Kidney (tissue), 14 donors: Measurements from ENCODE around the gene TMEM80. TPM values are rescaled to one million over a fixed set of nuclear protein-coding genes. Genes with fewer than 3 reads are reported as not detected.

ENCODE experiments used
- DNase-seq, 5 donors: peaks; one replicate each; pipeline ENCODE4 v3.0.0-alpha.2; 2013 to 2020
- FAIRE-seq: peaks from 2 replicates; lab custom pipeline; 2012; peaks lifted over from hg19 to GRCh38; lab: Jason Lieb, UNC
- H3K27ac ChIP-seq, 2 donors: one replicate each; pipeline ENCODE4 v1.7.0; 2013; ENCODE audit warnings: low read depth in 2 of 2, low read length in 2 of 2, inconsistent platforms in 1 of 2
- H3K27me3 ChIP-seq: one replicate; pipeline ENCODE4 v1.7.1; 2013; ENCODE audit warnings: low read length, inconsistent platforms; ENCODE audit not compliant: control insufficient read depth, insufficient read depth
- H3K36me3 ChIP-seq, 3 donors: one replicate each; pipeline versions ENCODE4 v1.7.0 to v1.7.1; 2013; ENCODE audit warnings: low read length in 3 of 3, control low read depth in 1 of 3, inconsistent platforms in 1 of 3; ENCODE audit not compliant: insufficient read depth in 3 of 3, control insufficient read depth in 2 of 3
- H3K4me1 ChIP-seq, 3 donors: one replicate each; pipeline versions ENCODE4 v1.7.0 to v1.7.1; 2013; ENCODE audit warnings: low read length in 3 of 3, inconsistent platforms in 1 of 3, low read depth in 1 of 3; ENCODE audit not compliant: control insufficient read depth in 2 of 3, insufficient read depth in 2 of 3
- H3K4me3 ChIP-seq, 3 donors: one replicate each; pipeline versions ENCODE4 v1.7.0 to v1.8.1; 2013; ENCODE audit warnings: low read length in 3 of 3, control low read depth in 1 of 3, inconsistent platforms in 1 of 3
- H3K9ac ChIP-seq, 3 donors: one replicate each; pipeline versions ENCODE4 v1.7.0 to v1.7.1; 2013; ENCODE audit warnings: low read length in 3 of 3, control low read depth in 1 of 3, inconsistent platforms in 1 of 3
- H3K9me3 ChIP-seq, 3 donors: one replicate each; pipeline versions ENCODE4 v1.7.0 to v1.7.1; 2013; ENCODE audit warnings: low read length in 3 of 3, control low read depth in 1 of 3, inconsistent platforms in 1 of 3; ENCODE audit not compliant: control insufficient read depth in 2 of 3, insufficient read depth in 1 of 3
- intact Hi-C: fragments of 100-400 bp; cut with DNase I; formaldehyde crosslinking; loops from one replicate; pipeline ENCODE4 v1.11.1; 2022
- polyA plus RNA-seq: library from polyadenylated mRNA; stranded (reverse); fragments of 350-450 nt; fragmentation: Illumina TruSeq; extraction: RNeasy Lipid Tissue Mini Kit (QIAGEN cat#74804); gene quantifications from one replicate; pipeline ENCODE4 v1.2.3, GENCODE V29; 2014; ENCODE audit warnings: low read depth, low replicate concordance; ENCODE audit not compliant: insufficient read depth
- total RNA-seq: library from RNA; stranded (reverse); fragmentation: NEBNext Ultra II Directional; extraction: Animal tissue kit (Norgen Biotek cat#: 25700); gene quantifications from one replicate; pipeline ENCODE4 v1.2.1, GENCODE V29; 2021
- TF ChIP-seq, protein P1 (sequence below): IDR thresholded peaks from 3 replicates; pipeline ENCODE4 v1.5.1; 2012; ENCODE audit warnings: mild to moderate bottlenecking, moderate library complexity, borderline replicate concordance; ENCODE audit not compliant: insufficient read depth; ENCODE audit errors: extremely low read depth
- donor health status: control.
- donor health status: control.
- donor health status: control.
- donor health status: control.
- donor health status: control.
- donor health status: DM: yes; HTN: yes; CAD: no.
- donor health status: Normal renal cell carcinoma (clear cell type).

The TMEM80 gene
- total and polyA plus RNA-seq, 2 donors from 2014 or later: 36.2 to 38.6 TPM

- DNase-seq (no peak), FAIRE-seq (no peak)
- intact Hi-C loops: no loop called here
- TF ChIP-seq, protein P1, sequence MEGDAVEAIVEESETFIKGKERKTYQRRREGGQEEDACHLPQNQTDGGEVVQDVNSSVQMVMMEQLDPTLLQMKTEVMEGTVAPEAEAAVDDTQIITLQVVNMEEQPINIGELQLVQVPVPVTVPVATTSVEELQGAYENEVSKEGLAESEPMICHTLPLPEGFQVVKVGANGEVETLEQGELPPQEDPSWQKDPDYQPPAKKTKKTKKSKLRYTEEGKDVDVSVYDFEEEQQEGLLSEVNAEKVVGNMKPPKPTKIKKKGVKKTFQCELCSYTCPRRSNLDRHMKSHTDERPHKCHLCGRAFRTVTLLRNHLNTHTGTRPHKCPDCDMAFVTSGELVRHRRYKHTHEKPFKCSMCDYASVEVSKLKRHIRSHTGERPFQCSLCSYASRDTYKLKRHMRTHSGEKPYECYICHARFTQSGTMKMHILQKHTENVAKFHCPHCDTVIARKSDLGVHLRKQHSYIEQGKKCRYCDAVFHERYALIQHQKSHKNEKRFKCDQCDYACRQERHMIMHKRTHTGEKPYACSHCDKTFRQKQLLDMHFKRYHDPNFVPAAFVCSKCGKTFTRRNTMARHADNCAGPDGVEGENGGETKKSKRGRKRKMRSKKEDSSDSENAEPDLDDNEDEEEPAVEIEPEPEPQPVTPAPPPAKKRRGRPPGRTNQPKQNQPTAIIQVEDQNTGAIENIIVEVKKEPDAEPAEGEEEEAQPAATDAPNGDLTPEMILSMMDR: no peak
- H3K9me3 ChIP-seq: no peaks in the 10 kb centered on the region
- peaks cover 2 to 30% (median 22%) of the 10 kb centered on the region in 3 donors for H3K36me3 ChIP-seq
- no peak overlapping the region for H3K4me3 ChIP-seq
- H3K27me3 ChIP-seq: no peaks in the 10 kb centered on the region
- H3K9ac ChIP-seq: no peak overlapping the region
- H3K4me1 ChIP-seq: peaks cover 0 to 2% (median 0%) of the 10 kb centered on the region in 3 donors
- no peak overlapping the region for H3K27ac ChIP-seq
Observed at GRCh38 chr11:678297-678696, 17.3 kb upstream of the TMEM80 start.

DNA sequence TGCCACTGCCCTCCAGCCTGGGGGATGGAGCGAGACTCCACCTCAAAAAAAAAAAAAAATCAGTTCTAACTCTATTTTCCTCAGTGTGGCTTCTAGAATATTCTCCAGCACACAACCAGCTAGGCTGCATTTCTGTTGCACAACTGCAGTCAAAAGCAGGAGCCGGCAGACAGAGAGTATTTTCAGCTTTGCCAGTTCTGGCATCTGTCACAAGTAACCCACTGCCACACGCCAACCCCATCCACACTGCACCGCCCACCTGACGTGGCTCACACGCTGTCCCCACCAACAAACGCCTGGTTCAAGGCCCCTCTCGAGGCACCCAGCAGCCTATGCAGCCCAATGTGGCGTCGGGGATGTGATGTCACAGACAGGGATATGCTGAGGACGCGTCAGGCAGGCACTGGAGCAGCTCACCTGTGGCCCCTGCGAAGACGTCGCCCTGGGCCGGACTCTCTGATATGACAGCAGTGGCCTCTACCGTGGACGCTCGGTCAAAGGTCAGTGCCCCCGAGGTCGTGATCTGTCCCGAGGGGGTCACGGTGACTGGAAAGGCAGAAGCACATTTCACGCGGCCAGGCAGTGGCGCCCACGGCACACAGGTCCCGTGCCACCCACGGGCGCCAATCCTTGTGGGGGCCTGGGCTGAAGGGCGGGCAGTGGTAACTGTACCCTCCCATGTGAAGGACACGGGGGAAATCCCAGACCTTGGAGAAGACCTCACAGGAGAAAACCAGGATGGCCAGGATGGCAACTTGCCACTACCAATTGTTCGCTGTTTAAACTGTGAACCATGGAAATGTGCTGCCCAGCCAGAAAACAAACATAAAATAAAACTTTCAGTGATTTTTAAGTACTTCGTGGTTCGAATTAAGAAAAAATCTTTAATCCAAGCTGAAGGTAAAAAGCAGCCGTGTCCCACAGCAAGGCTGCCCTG, 16.1 kb upstream of the TMEM80 start:
- H3K4me1 ChIP-seq: peaks cover 0 to 2% (median 0%) of the 10 kb centered on the region in 3 donors
- DNase-seq (no peak), FAIRE-seq (no peak)
- H3K27me3 ChIP-seq: no peaks in the 10 kb centered on the region
- peaks cover 0 to 21% (median 18%) of the 10 kb centered on the region in 3 donors for H3K36me3 ChIP-seq
- no peaks in the 10 kb centered on the region for H3K9me3 ChIP-seq
- TF ChIP-seq, protein P1: no peak
- no peak overlapping the region for H3K4me3 ChIP-seq
- intact Hi-C loops: no loop called here
- H3K27ac ChIP-seq: no peak overlapping the region
- H3K9ac ChIP-seq: no peak overlapping the region

DNA sequence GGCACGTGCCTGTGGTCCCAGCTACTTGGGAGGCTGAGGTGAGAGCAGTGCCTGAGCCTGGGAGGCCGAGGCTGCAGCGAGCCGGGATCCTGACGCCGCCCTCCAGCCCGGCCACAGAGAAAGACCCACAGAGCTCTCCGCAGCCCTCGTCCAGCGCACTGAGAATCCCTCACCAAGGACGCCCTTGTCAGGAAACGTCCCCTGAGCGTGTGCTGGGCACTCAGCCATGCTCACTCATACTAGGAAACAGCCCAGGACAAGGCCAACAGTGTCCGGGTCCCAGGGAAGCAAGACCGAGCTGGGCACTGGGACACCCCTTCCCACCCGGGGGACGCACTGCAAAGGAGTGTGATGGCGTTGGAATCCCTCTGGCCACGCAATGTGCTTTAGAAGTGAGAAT, 15.1 kb upstream of the TMEM80 start:
- Histone ChIP-seq H3K36me3 (peaks cover 0 to 24% (median 16%) of the 10 kb centered on the region in 3 donors), H3K9me3 (no peaks in the 10 kb centered on the region), H3K4me3 (no peak overlapping the region), H3K27ac (no peak overlapping the region), H3K4me1 (peaks cover 0 to 2% (median 0%) of the 10 kb centered on the region in 3 donors), H3K9ac (no peak overlapping the region), H3K27me3 (no peaks in the 10 kb centered on the region)
- FAIRE-seq (no peak), DNase-seq (no peak)
- intact Hi-C loops: no loop called here
- TF ChIP-seq, protein P1: no peak
